GM15510 (cell line): Measurements from ENCODE around the gene OR2B2.

Experiments
- POLR2A ChIP-seq: IDR thresholded peaks from 3 replicates; pipeline ENCODE4 v1.6.1; 2011; ENCODE audit warnings: borderline replicate concordance; ENCODE audit not compliant: insufficient read length; ENCODE audit errors: extremely low read depth

OR2B2 gene

DNA sequence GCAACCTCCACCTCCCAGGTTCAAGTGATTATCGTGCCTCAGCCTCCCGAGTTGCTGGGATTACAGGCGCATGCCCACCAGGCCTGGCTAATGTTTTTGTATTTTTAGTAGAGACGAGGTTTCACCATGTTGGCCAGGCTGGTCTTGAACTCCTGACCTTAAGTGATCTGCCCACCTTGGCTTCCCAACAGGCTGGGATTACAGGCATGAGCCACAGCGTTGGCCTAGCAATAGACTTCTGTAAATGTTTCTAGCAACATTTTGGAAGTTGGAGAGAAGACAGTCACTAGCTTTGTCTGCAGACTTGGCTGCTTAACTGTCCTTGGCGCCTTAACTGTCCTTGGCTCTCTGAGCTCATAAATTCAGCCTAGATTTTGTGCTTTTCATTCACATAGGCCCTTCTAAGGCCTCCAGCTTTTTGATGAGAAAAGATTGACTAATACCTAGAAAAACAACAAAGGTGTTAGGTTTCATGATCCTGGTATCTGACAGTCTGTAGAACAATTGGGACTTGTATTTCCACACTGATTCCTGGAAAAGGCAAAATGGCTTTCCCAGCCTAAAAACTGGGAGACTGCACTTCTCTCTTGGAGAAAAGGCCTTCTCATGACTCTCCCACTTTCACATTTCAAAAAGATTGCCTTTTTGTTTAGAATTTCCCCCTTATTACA is 49.7 kb downstream of the OR2B2 start:
- no peak for TF ChIP-seq POLR2A

DNA sequence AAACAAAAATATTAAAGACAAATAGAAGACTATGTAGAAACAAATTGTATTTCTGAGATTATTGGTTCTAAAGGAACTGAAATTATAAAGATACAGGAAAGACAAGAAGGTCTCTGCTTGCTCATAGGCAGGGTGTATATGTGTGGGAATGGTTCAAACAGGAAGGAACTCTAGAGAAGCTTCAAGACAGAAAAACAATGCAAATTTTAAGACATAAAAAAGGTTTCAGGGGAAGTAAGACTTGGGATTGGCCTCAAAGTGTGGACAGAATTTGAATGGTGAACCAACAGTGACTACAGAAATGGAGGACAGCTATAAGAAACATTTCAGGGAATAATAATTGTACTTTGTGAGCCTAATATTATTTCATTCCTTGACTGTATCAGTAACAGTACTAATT is 50.3 kb downstream of the OR2B2 start:
- no peak for TF ChIP-seq POLR2A

DNA sequence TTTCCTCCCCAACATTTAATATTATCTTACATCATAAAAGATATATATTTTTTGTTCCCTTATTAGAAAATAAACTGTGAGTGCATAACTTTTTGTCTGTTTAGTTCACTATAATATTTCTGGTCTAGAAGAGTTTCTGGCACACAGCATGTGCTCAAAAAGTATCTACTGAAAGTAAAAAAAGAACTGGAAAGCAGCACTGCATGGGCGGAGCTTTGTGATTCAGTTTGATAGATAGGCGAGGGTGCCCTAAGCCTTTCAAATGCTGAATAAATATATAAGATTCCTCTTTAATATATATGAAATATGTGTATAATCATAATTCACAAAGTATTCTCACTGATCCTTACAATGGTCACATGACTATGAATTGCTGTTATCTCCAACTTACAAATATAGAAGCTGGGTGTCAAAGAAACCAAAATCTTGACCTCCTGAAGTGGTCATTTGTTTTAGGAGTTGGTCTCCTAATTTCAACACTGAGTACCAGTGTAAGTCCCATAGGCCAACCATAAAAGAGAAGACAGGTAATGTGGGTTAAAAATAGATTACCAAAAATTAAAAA is 50.8 kb downstream of the OR2B2 start:
- no peak for TF ChIP-seq POLR2A
